Dermis lymphatic vessel endothelial cell (primary cell): Measurements from ENCODE around the gene KCNAB2. TPM values are rescaled to one million over a fixed set of nuclear protein-coding genes. Genes with fewer than 3 reads are reported as not detected.

ENCODE experiments used
- total RNA-seq: library from RNA; depleted of rRNA; stranded (reverse); fragments of >200 nt; gene quantifications from 2 replicates; pipeline ENCODE4 v1.2.1, GENCODE V29; 2014

Gene KCNAB2
- 0.87 and 1.9 TPM in 2 replicates for total RNA-seq

GRCh38 chr1:6045561-6045960 is at the start of gene KCNAB2:
Gene KCNAB2 (plus strand): TSS chr1:6045888. CDS start chr1:6051537, 5,649 bp downstream.

Other genes starting within 250 kb of the KCNAB2 start
- gene NPHP4, start 53.5 kb upstream of the KCNAB2 start, total RNA-seq = 2.1 and 2.3 TPM in 2 replicates
- under 0.01 TPM in 1 of 2 replicates, not detected in the other for gene CHD5, start 134.4 kb downstream of the KCNAB2 start, total RNA-seq
- 188 and 255 TPM in 2 replicates for gene RPL22, start 153.7 kb downstream of the KCNAB2 start, total RNA-seq
- 2.4 and 3.3 TPM in 2 replicates for gene RNF207, start 160.2 kb downstream of the KCNAB2 start, total RNA-seq
- 68.2 and 79.1 TPM in 2 replicates for gene ICMT, start 190.1 kb downstream of the KCNAB2 start, total RNA-seq
- not detected in 2 replicates for gene HES3, start 198.3 kb downstream of the KCNAB2 start, total RNA-seq
- 1.7 and 2.4 TPM in 2 replicates for gene GPR153, start 215.2 kb downstream of the KCNAB2 start, total RNA-seq